Endothelial cell of umbilical vein (primary cell): ENCODE measurements around the gene PTPN23. TPM values are rescaled to one million over a fixed set of nuclear protein-coding genes. Genes with fewer than 3 reads are reported as not detected.
"Not testable (repeated sequence)": the region's sequence is repeated elsewhere in the genome, so short reads cannot be mapped to it uniquely, and the experiment has no call there.

Experiments
- BruUV-seq: library from RNA; stranded (reverse); fragments of 400-500 nt; replicated peaks from 2 replicates; lab custom pipeline; 2021; lab: Mats Ljungman, UMichigan
- CTCF ChIA-PET: fragments of 300-600, 350-600 bp; sonication (Branson Sonifier 250); formaldehyde crosslinking; loops from one replicate; lab custom pipeline; 2021; ENCODE audit warnings: antibody characterized with exemption, inconsistent platforms; lab: Charles Lee
- POLR2A ChIA-PET: fragments of 300-600, 350-600 bp; sonication (Branson Sonifier 250); formaldehyde crosslinking; loops from one replicate; lab custom pipeline; 2021; ENCODE audit warnings: antibody characterized with exemption, inconsistent platforms; lab: Charles Lee
- DNase-seq: peaks from one replicate; pipeline ENCODE4 v3.0.0-alpha.2; 2011; ENCODE audit warnings: low read depth, low spot score
- FAIRE-seq: peaks from 2 replicates; lab custom pipeline; 2011; peaks lifted over from hg19 to GRCh38; lab: Jason Lieb, UNC
- H2AFZ ChIP-seq: 2 replicates; pipeline ENCODE4 v1.6.0; 2012; ENCODE audit warnings: low read depth, low read length, control low read depth, inconsistent platforms
- H3K27ac ChIP-seq: 2 replicates; pipeline ENCODE4 v1.5.1; 2011; ENCODE audit warnings: low read depth, mild to moderate bottlenecking, control low read depth, low read length, moderate library complexity; ENCODE audit not compliant: insufficient read depth
- H3K27me3 ChIP-seq, 2 experiments: 2 replicates each; pipeline versions ENCODE4 v1.6.0 to v1.6.1; 2011; ENCODE audit warnings: low read length in 2 of 2, mixed read lengths in 1 of 2; ENCODE audit not compliant: control insufficient read depth in 2 of 2, insufficient read depth in 2 of 2
- H3K36me3 ChIP-seq, 2 experiments: 2 replicates in 1 of 2; 3 replicates in 1 of 2; pipeline ENCODE4 v1.5.1; 2011; ENCODE audit warnings: low read length in 2 of 2, mild to moderate bottlenecking in 1 of 2, moderate library complexity in 1 of 2; ENCODE audit not compliant: control insufficient read depth in 2 of 2, insufficient read depth in 2 of 2; ENCODE audit errors: extremely low read depth in 1 of 2
- H3K4me1 ChIP-seq: 3 replicates; pipeline ENCODE4 v1.5.1; 2011; ENCODE audit warnings: mild to moderate bottlenecking, low read length; ENCODE audit not compliant: control insufficient read depth, insufficient read depth; ENCODE audit errors: extremely low read depth
- H3K4me2 ChIP-seq: 2 replicates; pipeline ENCODE4 v1.6.1; 2011; ENCODE audit warnings: low read length, control low read depth, mixed read lengths; ENCODE audit not compliant: insufficient read depth
- H3K4me3 ChIP-seq, 3 experiments: fragments of 200-600 bp in 1 of 3; sonication (generic), shearing (Covaris generic) in 1 of 3; replicated peaks in 1 of 3; 2 replicates each; pipeline ENCODE4 v1.5.1; 2011 to 2016; ENCODE audit warnings: control low read depth in 3 of 3, low read length in 3 of 3, mild to moderate bottlenecking in 2 of 3, inconsistent platforms in 1 of 3, low read depth in 1 of 3, moderate library complexity in 1 of 3; ENCODE audit not compliant: insufficient read depth in 1 of 3
- H3K79me2 ChIP-seq: 2 replicates; pipeline ENCODE4 v1.6.0; 2012; ENCODE audit warnings: low read length, inconsistent platforms; ENCODE audit not compliant: control insufficient read depth, insufficient read depth
- H3K9ac ChIP-seq: replicated peaks from 2 replicates; pipeline ENCODE3; 2011; ENCODE audit warnings: low read length, control low read depth; ENCODE audit not compliant: insufficient read depth; ENCODE audit errors: extremely low read depth
- H3K9me1 ChIP-seq: replicated peaks from 3 replicates; pipeline ENCODE4 v1.6.0; 2011; ENCODE audit warnings: mild to moderate bottlenecking, low read length; ENCODE audit not compliant: control insufficient read depth, insufficient read depth; ENCODE audit errors: extremely low read depth
- H3K9me3 ChIP-seq: replicated peaks from 2 replicates; pipeline ENCODE4 v1.5.1; 2012; ENCODE audit warnings: low read length, inconsistent platforms; ENCODE audit not compliant: control insufficient read depth, insufficient read depth
- H4K20me1 ChIP-seq: replicated peaks from 2 replicates; pipeline ENCODE3; 2011; ENCODE audit warnings: mild to moderate bottlenecking, low read length; ENCODE audit not compliant: control insufficient read depth, insufficient read depth; ENCODE audit errors: extremely low read depth
- EZH2 ChIP-seq: IDR thresholded peaks from 2 replicates; pipeline ENCODE4 v1.6.1; 2012; ENCODE audit warnings: borderline replicate concordance, low read depth, mild to moderate bottlenecking, moderate library complexity, low read length, inconsistent platforms; ENCODE audit not compliant: severe bottlenecking
- FOS ChIP-seq: IDR thresholded peaks from 2 replicates; pipeline ENCODE4 v1.6.1; 2011; ENCODE audit warnings: mild to moderate bottlenecking, low read length, moderate library complexity, borderline replicate concordance; ENCODE audit not compliant: insufficient read depth
- JUN ChIP-seq: IDR thresholded peaks from 2 replicates; pipeline ENCODE4 v1.6.1; 2011; ENCODE audit warnings: borderline replicate concordance, low read depth; ENCODE audit not compliant: insufficient read length, insufficient read depth
- MYC ChIP-seq: IDR thresholded peaks from one replicate; pipeline ENCODE4 v1.6.1; 2011; ENCODE audit warnings: mild to moderate bottlenecking, low read depth, low read length
- POLR2A ChIP-seq: IDR thresholded peaks from 2 replicates; pipeline ENCODE4 v1.6.1; 2012; ENCODE audit warnings: low read depth, mild to moderate bottlenecking, control low read depth, low read length
- POLR2AphosphoS5 ChIP-seq: IDR thresholded peaks from 2 replicates; pipeline ENCODE4 v1.6.1; 2012; ENCODE audit warnings: low read depth, mild to moderate bottlenecking, control low read depth, low read length, moderate library complexity; ENCODE audit not compliant: insufficient read depth
- dilution Hi-C: fragments of 300-500 bp; cut with MboI; formaldehyde crosslinking; loops from one replicate; pipeline ENCODE4 v1.15.0; 2019; ENCODE audit warnings: low sequenced_read_pairs; ENCODE audit not compliant: extremely low pct_ligation_motif_present
- intact Hi-C: fragments of 100-400 bp; cut with micrococcal nuclease; formaldehyde crosslinking; loops from one replicate; pipeline ENCODE4 v1.10.0; 2022
- polyA plus RNA-seq, 4 experiments: library from polyadenylated mRNA; depleted of rRNA in 3 of 4; stranded (reverse) in 3 of 4; unstranded in 1 of 4; fragments of >200 nt; gene quantifications; 2 replicates each; pipeline versions ENCODE4 v1.2.1 to v1.2.3, GENCODE V29; 2011 to 2012; ENCODE audit warnings: missing spikeins in 1 of 4
- total RNA-seq: library from RNA; stranded (reverse); gene quantifications from 2 replicates; pipeline ENCODE4 v1.2.3, GENCODE V29; 2021

PTPN23 gene
- total and polyA plus RNA-seq, 2 donors (not counting 3 experiments of a cell fraction or from before 2014, with no cell fraction given): 8.5 to 63.5 TPM

GRCh38 chr3:47367631-47368030, 13.2 kb upstream of the PTPN23 start:
- Histone ChIP-seq H3K79me2 (no peaks in the 10 kb centered on the region), H3K9me3 (no peaks in the 10 kb centered on the region), H3K4me1 (peaks cover 11% of the 10 kb centered on the region), H3K27me3 (no peaks in the 10 kb centered on the region), H4K20me1 (no peaks in the 10 kb centered on the region), H3K27ac (no peak overlapping the region), H2AFZ (no peak overlapping the region), H3K4me2 (no peak overlapping the region), H3K4me3 (no peak overlapping the region), H3K36me3 (no peaks in the 10 kb centered on the region), H3K9ac (no peak overlapping the region), H3K9me1 (no peaks in the 10 kb centered on the region)
- CTCF ChIA-PET: interaction anchor here (1.6 kb wide), 1 partner anchor 117 kb away, joined by 9 read pairs; no protein-coding TSS in a partner anchor
- TF ChIP-seq JUN (no peak), FOS (no peak), POLR2AphosphoS5 (no peak), MYC (no peak), EZH2 (no peak), POLR2A (no peak)
- dilution Hi-C loops (no loop called here), intact Hi-C loops (loop anchor here (5.0 kb wide), 1 partner anchor 440 kb away; no protein-coding TSS in a partner anchor)
- BruUV-seq: no TSS peak
- FAIRE-seq: no peak
- POLR2A ChIA-PET: no interaction called here
- DNase-seq: peak; percentile 12

- dilution Hi-C loops, H3K36me3 ChIP-seq, H3K4me1 ChIP-seq, H3K4me2 ChIP-seq, H4K20me1 ChIP-seq, H3K4me3 ChIP-seq, BruUV-seq, H3K9me3 ChIP-seq, H3K9me1 ChIP-seq, FAIRE-seq, H3K27me3 ChIP-seq, H2AFZ ChIP-seq, H3K79me2 ChIP-seq, DNase-seq, H3K27ac ChIP-seq, H3K9ac ChIP-seq: not testable (repeated sequence)
- ChIA-PET CTCF (interaction anchor here (0.6 to 0.7 kb wide), 2 partner anchors 32 to 46 kb away, joined by 3 read pairs; no protein-coding TSS in a partner anchor), POLR2A (interaction anchor here (0.6 kb wide), 1 partner anchor 46 kb away, joined by 3 read pairs; no protein-coding TSS in a partner anchor)
- intact Hi-C loops: loop anchor here (5.0 to 10.0 kb wide), 3 partner anchors 355 to 665 kb away; partner anchors contain the start of gene TMIE
These were observed 10.8 kb upstream of the PTPN23 start for GRCh38 chr3:47370020-47370419.
